C4-2B (cell line): ENCODE results near the gene FMNL2.

Experiments used
- ZFX ChIP-seq: fragments of 450-650 bp; IDR thresholded peaks from 2 replicates; pipeline ENCODE4 v1.6.1; 2017
- TF ChIP-seq, protein P1 (sequence below): fragments of 450-650 bp; conservative IDR thresholded peaks from 2 replicates; pipeline ENCODE4 v1.5.1; 2017; ENCODE audit warnings: mild to moderate bottlenecking

- TF ChIP-seq ZFX, result no peak
- TF ChIP-seq, protein P1, sequence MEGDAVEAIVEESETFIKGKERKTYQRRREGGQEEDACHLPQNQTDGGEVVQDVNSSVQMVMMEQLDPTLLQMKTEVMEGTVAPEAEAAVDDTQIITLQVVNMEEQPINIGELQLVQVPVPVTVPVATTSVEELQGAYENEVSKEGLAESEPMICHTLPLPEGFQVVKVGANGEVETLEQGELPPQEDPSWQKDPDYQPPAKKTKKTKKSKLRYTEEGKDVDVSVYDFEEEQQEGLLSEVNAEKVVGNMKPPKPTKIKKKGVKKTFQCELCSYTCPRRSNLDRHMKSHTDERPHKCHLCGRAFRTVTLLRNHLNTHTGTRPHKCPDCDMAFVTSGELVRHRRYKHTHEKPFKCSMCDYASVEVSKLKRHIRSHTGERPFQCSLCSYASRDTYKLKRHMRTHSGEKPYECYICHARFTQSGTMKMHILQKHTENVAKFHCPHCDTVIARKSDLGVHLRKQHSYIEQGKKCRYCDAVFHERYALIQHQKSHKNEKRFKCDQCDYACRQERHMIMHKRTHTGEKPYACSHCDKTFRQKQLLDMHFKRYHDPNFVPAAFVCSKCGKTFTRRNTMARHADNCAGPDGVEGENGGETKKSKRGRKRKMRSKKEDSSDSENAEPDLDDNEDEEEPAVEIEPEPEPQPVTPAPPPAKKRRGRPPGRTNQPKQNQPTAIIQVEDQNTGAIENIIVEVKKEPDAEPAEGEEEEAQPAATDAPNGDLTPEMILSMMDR, result no peak
Observed at GRCh38 chr2:152646775-152647174, 311.8 kb downstream of the FMNL2 start.
